ENCODE data around the gene HS6ST3. TPM values are rescaled to one million over a fixed set of nuclear protein-coding genes. Genes with fewer than 3 reads are reported as not detected.

HS6ST3 gene
- total RNA-seq, 1 donor from 2014 or later: 0.26 TPM

DNA sequence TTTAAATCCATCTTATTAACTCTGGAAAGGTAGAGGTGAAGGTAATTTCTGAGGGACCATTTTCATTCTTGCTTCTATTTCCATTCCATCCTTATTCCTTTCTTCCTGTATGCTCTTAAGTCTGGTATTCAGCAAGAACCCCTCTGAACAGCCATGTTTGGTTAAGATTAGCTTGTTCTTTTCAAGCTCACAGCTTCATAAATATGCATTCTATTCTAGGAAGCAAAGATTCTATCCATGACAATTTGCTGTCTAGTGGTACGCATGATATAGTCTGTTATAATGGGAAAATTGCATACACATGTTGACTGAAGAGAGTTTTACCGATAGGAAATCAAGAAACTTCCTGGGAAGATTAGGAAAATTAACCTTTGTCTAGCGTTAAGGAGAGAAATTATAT, 218.7 kb downstream of the HS6ST3 start:
- H3K27ac Mint-ChIP-seq (ENCODE audit: unreplicated experiment): no peak overlapping the region
- TF ChIP-seq CTCF (conservative IDR thresholded peaks at IDR 0.05): no peak
- no peak overlapping the region for H3K4me3 Mint-ChIP-seq
- peaks cover under 1% of the 10 kb centered on the region for H3K4me1 Mint-ChIP-seq
- no peaks in the 10 kb centered on the region for H3K36me3 Mint-ChIP-seq (ENCODE audit: low read depth)
- no peaks in the 10 kb centered on the region for H3K9me3 Mint-ChIP-seq
- no peaks in the 10 kb centered on the region for H3K27me3 Mint-ChIP-seq (ENCODE audit: low read depth)
- no peak for DNase-seq (ENCODE audit: low read depth, low spot score)

DNA sequence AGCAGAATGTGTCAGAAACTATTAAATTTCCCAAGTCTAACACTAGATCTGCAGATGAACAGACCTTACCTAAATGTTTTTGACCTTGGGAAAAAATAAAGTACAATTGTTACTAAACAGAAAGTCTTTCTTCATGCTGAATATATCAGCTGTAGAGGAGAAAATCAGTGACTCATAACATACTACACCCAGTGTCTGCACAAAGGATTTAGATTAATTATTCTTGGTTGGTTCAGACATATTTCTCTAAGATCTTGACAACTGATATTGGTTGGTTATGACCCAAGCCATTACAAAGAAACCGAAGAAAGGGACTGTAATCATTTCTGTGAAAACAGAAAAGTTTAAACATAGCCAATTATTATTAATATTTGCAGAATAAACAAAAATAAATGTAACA, 225.1 kb downstream of the HS6ST3 start:
- H3K36me3 Mint-ChIP-seq (ENCODE audit: low read depth): peaks cover 3% of the 10 kb centered on the region
- TF ChIP-seq CTCF (conservative IDR thresholded peaks at IDR 0.05): no peak
- H3K27me3 Mint-ChIP-seq (ENCODE audit: low read depth): no peaks in the 10 kb centered on the region
- no peaks in the 10 kb centered on the region for H3K4me1 Mint-ChIP-seq
- no peak for DNase-seq (ENCODE audit: low read depth, low spot score)
- peaks cover 6% of the 10 kb centered on the region for H3K9me3 Mint-ChIP-seq
- H3K4me3 Mint-ChIP-seq: no peak overlapping the region
- H3K27ac Mint-ChIP-seq (ENCODE audit: unreplicated experiment): no peak overlapping the region

- Mint-ChIP-seq H3K36me3 (ENCODE audit: low read depth) (no peaks in the 10 kb centered on the region), H3K4me3 (no peak overlapping the region), H3K27me3 (ENCODE audit: low read depth) (no peaks in the 10 kb centered on the region), H3K4me1 (no peaks in the 10 kb centered on the region), H3K9me3 (no peaks in the 10 kb centered on the region), H3K27ac (ENCODE audit: unreplicated experiment) (no peak overlapping the region)
- TF ChIP-seq CTCF (conservative IDR thresholded peaks at IDR 0.05): no peak
- DNase-seq (ENCODE audit: low read depth, low spot score): no peak
These were observed 248.1 kb downstream of the HS6ST3 start for GRCh38 chr13:96338030-96338429.

- no peaks in the 10 kb centered on the region for H3K27me3 Mint-ChIP-seq (ENCODE audit: low read depth)
- no peak for DNase-seq (ENCODE audit: low read depth, low spot score)
- no peaks in the 10 kb centered on the region for H3K36me3 Mint-ChIP-seq (ENCODE audit: low read depth)
- no peak overlapping the region for H3K27ac Mint-ChIP-seq (ENCODE audit: unreplicated experiment)
- no peak overlapping the region for H3K4me3 Mint-ChIP-seq
- no peaks in the 10 kb centered on the region for H3K9me3 Mint-ChIP-seq
- no peaks in the 10 kb centered on the region for H3K4me1 Mint-ChIP-seq
- no peak for TF ChIP-seq CTCF (conservative IDR thresholded peaks at IDR 0.05)
These were observed 252.4 kb downstream of the HS6ST3 start for GRCh38 chr13:96342286-96342685.

GRCh38 chr13:96342852-96343465, 253.1 kb downstream of the HS6ST3 start:
- H3K36me3 Mint-ChIP-seq (ENCODE audit: low read depth): no peaks in the 10 kb centered on the region
- H3K27ac Mint-ChIP-seq (ENCODE audit: unreplicated experiment): no peak overlapping the region
- H3K4me3 Mint-ChIP-seq: no peak overlapping the region
- no peaks in the 10 kb centered on the region for H3K4me1 Mint-ChIP-seq
- no peaks in the 10 kb centered on the region for H3K9me3 Mint-ChIP-seq
- TF ChIP-seq CTCF (conservative IDR thresholded peaks at IDR 0.05): no peak
- no peaks in the 10 kb centered on the region for H3K27me3 Mint-ChIP-seq (ENCODE audit: low read depth)
- no peak for DNase-seq (ENCODE audit: low read depth, low spot score)
